Astrocyte of the hippocampus (primary cell): Measurements from ENCODE around the gene SCN5A.
A peak's percentile ranks its signal among the peaks of the same experiment; 100 is the strongest.

Source experiments
- DNase-seq: peaks from one replicate; pipeline ENCODE4 v3.0.0; 2011; ENCODE audit warnings: low read depth, low spot score

SCN5A gene

DNA sequence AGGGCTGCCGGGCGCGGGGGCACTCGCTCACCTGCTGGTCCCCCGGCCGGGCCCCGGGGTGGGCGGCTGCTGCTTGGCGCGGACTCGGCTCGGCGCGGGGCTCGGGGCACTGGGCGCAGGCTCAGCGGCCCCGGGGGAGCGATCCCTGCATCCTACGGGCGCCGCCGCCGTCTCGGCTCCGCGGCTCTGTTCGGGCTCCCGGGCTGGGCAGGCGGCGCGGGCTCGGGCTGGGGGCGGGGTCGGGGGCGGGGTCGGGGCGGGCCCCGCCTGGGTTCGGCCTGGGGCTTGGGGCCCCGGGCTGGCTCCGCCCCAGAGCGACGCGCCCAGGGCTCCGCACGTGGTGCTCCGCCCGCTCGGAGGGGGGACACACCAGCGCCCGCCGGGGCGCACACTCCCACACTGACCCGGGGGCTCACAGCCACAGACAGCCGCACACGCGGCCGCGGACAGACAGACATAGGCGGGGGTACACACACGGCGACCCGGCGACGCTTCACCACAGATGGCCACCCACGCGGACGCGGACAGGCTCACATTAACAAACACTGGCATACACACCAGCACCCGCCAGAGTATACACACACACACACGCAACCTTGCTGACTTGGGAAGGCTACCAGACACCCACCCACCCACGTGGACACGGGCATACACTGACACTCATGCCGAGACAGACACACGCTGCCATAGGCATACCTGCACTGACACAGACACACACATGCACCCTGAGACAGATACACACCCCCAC, at the start of gene SCN5A:
Gene SCN5A, minus strand, starts transcription at position 188 of the 748 bp plus-strand sequence. CDS start 16,380 bp downstream, outside the sequence.
- DNase-seq = peak; percentile 67

DNA sequence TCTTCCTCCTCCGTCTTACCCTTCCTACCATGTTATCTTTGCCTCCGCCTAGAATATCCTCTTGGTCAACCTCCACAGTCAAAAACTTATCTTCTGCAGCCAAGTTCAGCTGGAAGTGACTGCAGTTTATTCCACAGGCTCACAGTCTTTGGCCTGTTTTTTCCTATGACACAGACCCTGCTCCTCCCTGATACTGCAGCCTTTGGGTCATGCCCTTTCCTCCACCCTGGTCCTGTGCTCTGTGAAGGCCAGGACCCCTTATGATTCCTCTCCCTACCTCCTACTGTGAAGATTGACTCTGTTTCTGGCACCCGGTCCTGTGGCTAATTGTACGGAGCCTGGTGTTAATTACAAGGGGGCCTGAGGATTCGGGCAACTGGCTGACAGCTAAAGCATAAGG, 49.3 kb upstream of the SCN5A start:
- DNase-seq = no peak

DNA sequence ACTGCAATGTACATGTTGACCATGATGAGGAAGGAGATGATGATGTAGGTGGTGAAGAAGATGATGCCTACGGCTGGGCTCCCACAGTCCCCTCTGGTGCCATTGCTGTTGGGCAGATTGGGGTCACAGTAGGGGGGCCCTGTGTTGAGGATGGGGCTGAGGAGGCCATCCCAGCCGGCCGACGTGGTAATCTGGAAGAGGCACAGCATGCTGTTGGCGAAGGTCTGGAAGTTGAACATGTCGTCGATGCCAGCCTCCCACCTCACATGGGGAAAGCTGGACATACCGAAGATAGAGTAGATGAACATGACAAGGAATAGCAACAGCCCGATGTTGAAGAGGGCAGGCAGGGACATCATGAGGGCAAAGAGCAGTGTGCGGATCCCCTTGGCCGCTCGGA, 48.6 kb upstream of the SCN5A start:
- DNase-seq = no peak

DNA sequence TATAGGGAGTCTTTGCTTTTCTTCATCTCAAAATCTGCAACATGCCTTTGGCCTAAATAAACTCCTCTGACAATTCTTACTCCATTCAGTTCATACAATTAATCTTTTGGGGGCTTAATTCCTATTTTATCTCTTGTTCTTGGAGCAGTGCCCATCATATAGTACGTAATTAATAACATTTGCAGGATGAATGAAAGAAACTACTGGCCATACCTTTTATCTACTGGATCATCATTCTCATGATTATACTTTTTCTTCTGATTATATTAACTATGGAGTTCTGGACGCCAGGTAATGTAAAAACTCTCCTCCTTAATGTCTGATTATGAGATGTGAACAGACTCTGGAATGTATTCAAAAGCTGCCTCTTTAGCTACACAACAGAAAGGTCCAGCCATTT, 46.5 kb upstream of the SCN5A start:
- DNase-seq = no peak

DNA sequence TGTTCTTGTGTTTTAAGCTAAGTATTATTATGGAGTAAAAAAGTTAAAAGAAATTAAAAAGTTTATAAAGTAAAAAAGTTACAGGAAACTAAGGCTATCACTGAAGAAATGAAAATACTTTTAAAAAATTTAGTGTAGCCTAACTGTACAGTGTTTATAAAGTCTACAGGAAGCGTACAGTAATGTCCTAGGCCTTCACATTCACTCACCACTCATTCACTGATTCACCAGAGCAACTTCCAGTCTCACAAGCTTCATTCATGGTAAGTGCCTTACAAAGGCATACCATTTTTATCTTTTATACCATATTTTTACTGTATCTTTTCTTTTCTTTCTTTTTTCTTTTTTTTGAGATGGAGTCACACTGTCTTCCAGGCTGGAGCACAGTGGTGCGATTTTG, 40.7 kb upstream of the SCN5A start:
- DNase-seq = no peak

DNA sequence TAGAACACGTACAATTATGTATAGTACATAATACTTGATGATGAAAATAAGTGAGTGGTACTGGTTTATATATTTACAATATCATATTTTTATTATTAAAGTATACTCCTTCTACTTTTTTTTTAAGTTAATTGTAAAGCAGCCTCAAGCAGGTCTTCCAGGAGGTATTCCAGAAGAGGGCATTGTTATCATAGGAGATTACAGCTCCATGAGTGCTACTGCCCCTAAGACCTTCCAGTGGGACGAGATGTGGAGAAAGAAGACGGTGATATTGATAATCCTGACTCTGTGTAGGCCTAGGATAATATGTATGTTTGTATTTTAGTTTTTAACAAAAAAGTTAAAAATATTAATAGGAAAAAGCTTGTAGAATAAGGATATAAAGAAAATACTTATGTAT, 40.3 kb upstream of the SCN5A start:
- DNase-seq = no peak

DNA sequence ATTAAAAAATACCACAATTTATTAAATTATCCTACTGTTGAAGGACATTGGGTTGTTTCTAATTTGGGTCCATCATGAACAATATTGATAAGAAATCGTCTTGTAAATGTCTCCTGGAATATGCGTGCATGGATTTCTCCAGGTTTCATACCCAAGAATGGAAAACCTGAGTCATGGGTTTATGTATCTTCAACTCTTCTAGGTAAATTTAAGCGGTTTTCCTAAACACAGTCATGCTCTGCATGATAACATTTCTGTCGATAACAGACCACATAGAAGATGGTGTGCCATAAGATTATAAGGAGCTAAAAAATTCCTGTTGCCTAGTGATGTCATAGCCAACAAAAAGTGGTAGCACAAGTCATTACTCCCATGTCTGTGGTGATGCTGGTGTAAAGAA, 39.9 kb upstream of the SCN5A start:
- DNase-seq = no peak

DNA sequence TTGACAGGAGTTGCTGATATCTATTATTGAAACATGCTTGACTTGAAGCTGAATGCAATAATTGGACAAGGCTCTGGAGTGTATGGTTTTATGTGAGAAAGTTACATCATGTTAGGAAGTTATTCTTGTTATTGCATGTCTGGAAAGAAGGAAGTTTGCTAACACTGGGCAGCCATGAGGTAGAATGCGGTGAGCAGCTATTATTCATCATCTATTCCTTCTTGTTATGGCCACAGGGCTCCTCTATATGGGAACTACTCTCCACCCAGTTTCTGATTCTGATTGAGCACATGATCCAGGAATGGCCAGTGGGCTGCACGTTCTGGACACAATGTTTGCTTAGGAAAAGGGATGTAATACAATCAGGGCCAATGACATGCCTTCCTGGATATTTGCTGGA, 37.8 kb upstream of the SCN5A start:
- DNase-seq = no peak

DNA sequence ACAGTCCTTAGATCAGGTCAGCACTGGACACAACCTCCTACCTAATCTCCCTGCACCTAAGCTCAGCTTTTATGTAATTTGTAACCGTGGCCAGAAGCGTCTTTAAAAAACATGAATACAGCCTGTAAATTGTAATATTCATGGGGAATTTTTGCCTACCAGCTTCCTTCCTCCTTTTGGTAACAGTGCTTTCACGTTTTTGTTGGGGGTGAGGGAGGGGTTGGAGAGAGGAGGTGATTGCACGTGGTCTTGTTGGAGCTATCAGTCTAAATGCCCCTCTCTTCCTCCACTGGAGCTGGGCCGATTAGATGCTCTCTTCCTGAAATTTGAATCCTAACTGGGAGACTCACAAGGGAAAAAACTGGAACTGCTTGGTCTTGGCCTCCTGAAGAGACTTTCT, 35.1 kb upstream of the SCN5A start:
- no peak for DNase-seq

DNA sequence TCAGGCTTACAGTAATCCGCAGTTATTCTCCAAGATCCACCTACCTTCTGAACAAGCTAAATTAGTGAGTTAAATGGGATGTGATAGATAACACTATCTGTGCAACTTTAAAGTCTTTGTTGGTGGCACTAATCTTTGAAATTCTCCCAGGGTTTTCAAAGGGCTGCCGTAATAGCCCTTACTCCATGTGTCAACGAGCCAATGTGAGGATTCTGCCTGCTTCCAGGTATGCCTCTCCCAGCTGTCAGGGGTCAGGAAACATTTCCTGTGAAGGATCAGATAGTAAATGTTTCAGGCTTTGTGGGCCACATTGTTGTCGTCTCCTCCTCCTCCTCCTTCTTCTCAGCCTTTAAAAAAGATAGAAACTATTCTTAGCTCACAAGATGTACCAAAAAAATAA, 20.2 kb upstream of the SCN5A start:
- DNase-seq = no peak

DNA sequence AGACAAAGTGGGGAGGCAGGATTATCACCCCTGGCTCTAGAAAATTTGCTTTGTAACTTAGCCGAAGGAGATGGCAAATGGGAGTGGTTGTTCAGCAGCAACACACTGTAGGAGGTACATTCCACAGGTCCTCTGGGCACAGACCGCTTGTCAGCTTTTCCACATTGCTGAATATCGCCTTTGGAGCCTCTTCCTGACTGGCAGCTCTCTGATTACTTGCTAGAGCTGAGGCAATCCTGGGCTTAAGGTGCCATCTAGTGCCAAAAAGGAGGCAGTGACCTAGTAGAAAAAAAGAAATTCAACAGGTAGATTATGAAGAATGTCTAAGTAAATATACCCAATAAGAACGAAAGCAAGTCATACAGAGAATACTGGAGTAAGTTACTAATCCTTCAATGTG, 13.1 kb upstream of the SCN5A start:
- peak; percentile 53 for DNase-seq

DNA sequence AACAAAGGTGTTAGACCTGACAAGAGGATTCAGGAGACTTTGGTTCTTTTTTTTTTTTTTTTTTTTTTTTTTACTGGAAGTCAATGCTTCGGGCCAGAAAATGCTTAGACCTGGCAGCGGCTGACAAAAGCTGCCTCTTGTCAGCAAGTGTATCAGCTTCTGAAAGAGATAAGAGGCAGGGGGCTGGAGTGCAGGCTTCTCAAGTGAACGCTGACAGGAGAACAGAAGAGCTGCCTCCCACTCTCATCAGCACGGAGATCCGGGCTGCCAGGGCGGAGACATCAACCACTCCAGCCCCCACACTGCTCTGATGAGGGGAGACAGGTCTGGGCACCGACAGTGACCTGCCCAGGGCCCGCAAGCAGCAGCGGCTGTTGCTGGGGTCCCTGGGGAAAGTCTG, 9.4 kb upstream of the SCN5A start:
- DNase-seq = no peak

DNA sequence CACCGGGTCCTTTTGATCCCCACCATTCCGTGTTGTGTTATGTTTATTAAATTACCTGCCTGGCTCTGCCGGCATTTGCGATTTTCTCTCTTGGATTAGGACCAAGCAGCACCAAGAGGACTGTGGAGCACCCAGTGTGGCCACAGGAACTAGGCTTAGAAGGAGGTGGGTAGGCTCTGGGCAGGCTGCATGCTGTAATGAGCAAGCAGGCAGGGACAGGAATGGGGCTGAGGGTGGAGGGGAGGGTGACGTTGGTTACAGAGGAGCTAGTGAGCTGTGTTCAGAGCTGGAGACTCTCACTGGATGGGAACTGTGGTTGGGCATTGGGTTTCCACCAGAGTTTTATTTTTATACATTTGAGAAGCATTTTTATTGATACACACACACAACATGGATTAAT, 7.9 kb upstream of the SCN5A start:
- no peak for DNase-seq

DNA sequence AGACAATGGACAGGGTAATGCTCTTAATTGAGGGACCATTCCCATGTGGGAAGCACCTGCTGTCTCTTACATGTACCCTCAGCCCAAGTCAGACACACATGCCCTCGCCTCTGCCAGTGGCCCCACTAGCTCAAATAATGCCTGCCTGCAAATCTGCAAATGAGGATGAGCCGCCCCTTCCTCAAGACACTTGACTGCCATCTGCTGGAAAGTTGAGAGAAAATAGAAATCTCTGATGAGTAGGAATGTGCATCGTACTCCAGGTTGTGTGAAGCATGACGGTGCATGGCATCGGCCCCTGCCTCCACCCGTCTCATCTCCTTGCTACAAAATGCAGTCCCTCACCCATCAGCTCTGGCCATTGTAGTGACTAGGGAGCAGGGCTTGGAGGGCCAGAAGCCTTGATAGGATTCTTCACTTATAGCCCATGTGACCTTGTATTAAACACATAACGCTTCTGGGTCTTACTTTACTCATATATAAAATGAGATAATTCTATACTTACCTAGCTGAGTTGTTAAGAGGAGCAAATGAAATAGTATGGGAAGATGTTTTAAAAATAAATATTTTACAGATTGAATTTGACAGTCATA, 6.3 kb upstream of the SCN5A start:
- DNase-seq = peak; percentile 73

DNA sequence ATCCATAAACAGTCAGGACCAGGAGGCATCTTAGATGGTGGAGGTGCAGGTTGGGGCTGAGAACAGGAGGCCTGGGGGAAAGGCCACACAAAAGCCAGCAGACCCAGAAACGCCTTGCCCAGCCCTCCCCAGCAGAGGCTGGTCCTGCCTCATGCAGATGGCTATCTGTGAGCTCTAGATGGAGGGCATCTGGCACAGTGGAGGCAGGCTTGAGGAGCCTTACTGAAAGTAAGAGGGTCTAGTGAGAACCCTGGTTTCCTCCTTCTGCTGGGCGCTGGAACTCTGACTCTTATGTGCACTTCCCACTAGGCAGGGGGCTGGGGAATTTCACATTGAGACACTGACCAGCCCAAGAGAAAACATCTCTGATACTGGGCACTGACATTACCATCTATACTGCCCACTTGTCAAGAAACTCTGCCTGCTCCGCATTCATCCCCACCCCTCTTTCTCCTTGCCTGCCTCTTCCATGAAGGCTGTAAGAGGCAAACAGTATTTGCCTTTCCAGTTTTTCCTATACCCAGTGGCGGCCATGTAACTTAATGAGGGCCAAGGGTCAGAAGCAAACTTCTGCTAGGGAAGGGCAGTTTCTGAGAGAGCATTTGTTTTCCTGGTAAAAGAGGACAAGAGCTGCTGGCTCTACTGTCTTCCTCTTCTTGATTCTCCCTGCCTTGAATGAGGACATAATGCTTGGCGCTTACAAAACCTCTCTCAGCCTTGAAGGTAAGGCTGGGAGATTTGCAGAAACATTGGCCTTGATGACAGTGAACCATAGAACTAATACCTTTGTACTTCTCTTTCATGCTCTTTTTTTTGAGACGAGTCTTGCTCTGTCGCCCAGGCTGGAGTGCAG, 4.4 kb upstream of the SCN5A start:
- no peak for DNase-seq

DNA sequence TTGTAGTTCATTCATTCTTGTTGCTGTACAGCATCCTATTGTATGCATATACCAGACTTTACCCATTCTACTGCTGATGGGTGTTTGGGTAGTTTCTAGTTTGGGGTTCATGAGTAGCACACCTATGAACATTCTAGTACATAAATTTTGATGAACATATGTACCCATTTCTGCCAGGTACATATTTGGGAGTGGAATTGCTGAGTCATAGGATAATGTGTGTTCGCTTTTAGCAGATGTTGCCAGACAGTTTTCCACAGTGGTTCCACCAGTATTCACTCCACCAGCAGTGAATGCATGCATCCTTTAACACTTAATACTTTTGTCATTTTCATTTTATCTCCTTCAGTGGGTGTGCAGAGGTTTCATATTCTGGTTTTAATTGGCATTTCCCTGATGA, 3.4 kb upstream of the SCN5A start:
- DNase-seq = no peak

DNA sequence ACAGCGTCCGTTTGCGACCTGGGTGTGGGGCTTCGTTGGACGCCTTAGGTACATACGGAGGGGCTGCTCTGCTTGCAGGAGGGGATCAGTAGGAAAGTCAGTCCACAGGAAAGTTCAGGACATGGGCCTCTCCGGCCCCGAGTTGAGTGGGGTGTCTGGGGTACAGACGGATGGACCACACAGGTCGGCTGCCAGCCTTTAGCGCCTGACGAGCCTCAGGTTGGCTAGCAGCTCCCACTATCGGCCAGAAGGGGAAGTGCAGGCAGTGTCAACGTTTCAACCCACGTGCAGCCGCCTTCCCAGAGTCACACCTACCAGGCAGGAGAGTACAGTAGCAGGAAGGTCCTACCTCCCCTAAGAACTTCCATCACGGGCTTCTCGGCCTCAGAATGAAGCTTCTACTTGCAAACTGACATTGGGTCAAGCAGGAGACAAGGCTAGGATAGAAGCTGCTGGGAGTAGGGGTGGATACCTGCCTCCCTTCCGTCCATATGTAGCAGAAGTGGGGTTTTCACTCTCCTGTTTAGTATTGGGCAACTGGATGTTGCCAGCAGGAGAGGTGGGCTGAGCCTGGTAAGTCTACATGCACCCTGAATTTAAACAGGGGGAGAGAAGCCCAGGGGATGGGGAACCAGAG, 1.8 kb upstream of the SCN5A start:
- peak; percentile 84 for DNase-seq

DNA sequence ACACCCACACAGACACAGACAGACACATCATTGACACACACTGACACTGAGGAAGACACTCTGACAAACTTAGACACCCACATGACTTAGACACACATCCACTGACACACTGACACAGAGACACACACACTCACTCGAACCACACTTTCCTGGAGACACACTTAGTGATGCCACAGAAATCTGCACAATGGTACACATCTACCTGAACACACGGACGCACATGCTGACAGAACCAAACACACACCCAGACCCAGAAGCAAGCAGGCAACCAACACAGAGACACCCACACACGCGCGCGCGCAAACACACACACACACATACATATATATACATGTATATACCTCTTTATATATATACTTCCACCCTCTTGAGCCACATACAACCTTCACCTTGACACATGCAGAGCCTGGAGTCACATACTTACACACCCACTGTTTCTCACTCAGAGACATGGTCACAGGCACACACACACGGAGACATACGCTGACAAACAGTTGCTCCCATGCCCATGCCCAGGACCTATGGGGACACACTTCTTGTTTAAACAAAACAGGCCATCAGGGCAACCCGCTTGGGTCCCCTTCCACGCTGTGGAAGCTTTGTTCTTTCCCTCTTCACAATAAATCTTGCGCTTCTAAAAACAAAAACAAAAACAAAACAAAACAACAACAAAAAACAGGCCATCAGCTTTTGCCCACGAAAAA, 913 bp upstream of the SCN5A start:
- DNase-seq = no peak

DNA sequence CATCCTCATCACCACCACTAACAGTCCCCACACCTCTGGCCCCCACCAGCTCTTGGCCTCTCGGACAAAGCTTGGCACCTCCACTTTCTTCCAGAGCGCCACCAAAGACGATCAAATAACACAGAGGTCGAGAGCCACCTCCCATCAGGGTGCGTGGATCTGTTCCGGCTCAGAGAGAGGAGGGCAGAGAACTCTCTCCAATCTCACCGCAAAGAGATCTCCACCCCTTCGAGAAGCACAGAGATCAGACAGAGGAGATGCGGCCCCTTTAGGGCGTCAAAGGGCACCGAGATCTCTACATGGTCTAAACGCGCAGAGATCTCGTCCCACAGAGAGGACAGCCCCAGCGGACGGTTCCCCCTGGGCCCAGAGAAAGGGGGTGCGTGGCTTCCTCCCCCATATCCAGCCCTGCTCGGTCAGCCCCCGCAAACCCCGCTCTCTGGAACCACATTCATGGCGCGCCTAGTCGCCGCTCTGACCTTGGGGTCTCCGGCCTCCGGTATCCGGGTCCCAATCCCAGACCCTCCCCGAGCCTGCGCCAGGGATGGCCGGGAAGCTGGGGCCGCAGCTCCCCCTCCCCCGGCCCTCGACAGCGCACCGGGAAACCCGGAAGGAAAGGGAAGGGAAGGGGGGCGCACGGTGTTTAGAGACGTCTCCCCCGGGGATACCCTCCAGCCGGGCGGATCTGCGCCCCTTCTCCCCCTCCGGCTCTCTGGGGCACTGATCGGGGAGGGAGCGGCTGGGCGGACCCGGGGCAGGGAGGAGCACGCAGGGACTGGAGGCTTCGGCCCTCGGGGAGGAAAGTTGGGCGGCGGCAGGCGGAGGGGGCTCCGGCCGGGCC, 608 bp downstream of the SCN5A start:
- no peak for DNase-seq

DNA sequence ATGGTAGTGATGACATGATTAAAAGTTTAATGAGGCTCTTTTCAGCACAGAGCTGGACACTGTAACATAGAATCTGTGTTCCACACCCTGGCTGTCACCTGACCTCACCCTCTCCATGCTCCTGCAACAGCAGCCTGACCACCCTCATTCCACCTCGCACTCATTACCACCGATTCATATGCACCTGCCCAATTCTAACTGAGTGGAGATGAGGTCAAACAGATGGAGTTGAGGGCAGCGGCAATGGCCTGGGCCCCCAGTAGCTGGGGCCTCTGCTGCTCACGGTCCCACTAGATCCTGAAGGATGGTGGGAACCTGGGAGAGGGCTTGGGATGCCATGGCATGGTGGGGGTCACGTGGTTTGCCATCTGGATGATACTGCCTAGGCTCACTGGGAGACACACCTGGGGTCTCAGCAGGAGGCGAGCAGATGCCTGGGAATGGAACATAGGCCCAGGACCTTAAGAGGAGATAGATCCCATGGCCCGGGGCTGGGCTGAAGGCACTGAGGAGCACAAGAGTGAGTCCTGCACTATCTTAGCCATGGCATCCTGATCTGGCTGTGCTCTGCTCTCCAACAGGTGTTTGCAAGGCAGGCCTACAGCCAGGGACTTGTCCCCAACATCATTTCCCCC, 1.3 kb downstream of the SCN5A start:
- DNase-seq = no peak
